ENCODE measurements around the gene FASTKD1. TPM values are rescaled to one million over a fixed set of nuclear protein-coding genes. Genes with fewer than 3 reads are reported as not detected.

The FASTKD1 gene
- total and polyA plus RNA-seq, 2 donors from 2014 or later, result 24.2 to 49.8 TPM

GRCh38 chr2:169528271-169528701 lies 45.4 kb downstream of the FASTKD1 start:
- peaks cover 2 to 5% (median 3%) of the 10 kb centered on the region in 3 donors for H3K36me3 ChIP-seq (ENCODE audit: control insufficient read depth in 2 of 3, insufficient read depth in 3 of 3, low read length in 3 of 3)
- intact Hi-C loops (cut with DNase I), result no loop called here
- DNase-seq (peak in 4 of 5 donors; percentile 26 to 61 (median 38)), FAIRE-seq (peak; percentile 35)
- TF ChIP-seq CTCF (IDR thresholded peaks at IDR 0.05; ENCODE audit: borderline replicate concordance, extremely low read depth, insufficient read depth), result peak; percentile 81
- H3K4me1 ChIP-seq (ENCODE audit: control insufficient read depth in 2 of 3, insufficient read depth in 2 of 3, low read depth in 1 of 3, low read length in 3 of 3), result no peaks in the 10 kb centered on the region
- H3K4me3 ChIP-seq (ENCODE audit: low read length in 3 of 3), result no peak overlapping the region
- H3K27me3 ChIP-seq (ENCODE audit: control insufficient read depth, insufficient read depth, low read length), result no peaks in the 10 kb centered on the region
- no peaks in the 10 kb centered on the region for H3K9me3 ChIP-seq (ENCODE audit: control insufficient read depth in 2 of 3, insufficient read depth in 1 of 3, low read length in 3 of 3)
- no peak overlapping the region for H3K27ac ChIP-seq (ENCODE audit: low read depth in 2 of 2, low read length in 2 of 2)
- H3K9ac ChIP-seq (ENCODE audit: low read length in 3 of 3), result no peak overlapping the region

- peaks cover 2 to 5% (median 3%) of the 10 kb centered on the region in 3 donors for H3K36me3 ChIP-seq (ENCODE audit: control insufficient read depth in 2 of 3, insufficient read depth in 3 of 3, low read length in 3 of 3)
- DNase-seq (no peak), FAIRE-seq (no peak)
- H3K9me3 ChIP-seq (ENCODE audit: control insufficient read depth in 2 of 3, insufficient read depth in 1 of 3, low read length in 3 of 3), result no peaks in the 10 kb centered on the region
- no peaks in the 10 kb centered on the region for H3K4me1 ChIP-seq (ENCODE audit: control insufficient read depth in 2 of 3, insufficient read depth in 2 of 3, low read depth in 1 of 3, low read length in 3 of 3)
- intact Hi-C loops (cut with DNase I), result no loop called here
- no peak for TF ChIP-seq CTCF (IDR thresholded peaks at IDR 0.05; ENCODE audit: borderline replicate concordance, extremely low read depth, insufficient read depth)
- H3K27ac ChIP-seq (ENCODE audit: low read depth in 2 of 2, low read length in 2 of 2), result no peak overlapping the region
- H3K9ac ChIP-seq (ENCODE audit: low read length in 3 of 3), result no peak overlapping the region
- H3K4me3 ChIP-seq (ENCODE audit: low read length in 3 of 3), result no peak overlapping the region
- H3K27me3 ChIP-seq (ENCODE audit: control insufficient read depth, insufficient read depth, low read length), result no peaks in the 10 kb centered on the region
Measured at GRCh38 chr2:169526451-169526850, 47.2 kb downstream of the FASTKD1 start.

- Histone ChIP-seq H3K9ac (ENCODE audit: low read length in 3 of 3) (no peak overlapping the region), H3K4me1 (ENCODE audit: control insufficient read depth in 2 of 3, insufficient read depth in 2 of 3, low read depth in 1 of 3, low read length in 3 of 3) (no peaks in the 10 kb centered on the region), H3K9me3 (ENCODE audit: control insufficient read depth in 2 of 3, insufficient read depth in 1 of 3, low read length in 3 of 3) (no peaks in the 10 kb centered on the region), H3K4me3 (ENCODE audit: low read length in 3 of 3) (no peak overlapping the region), H3K27me3 (ENCODE audit: control insufficient read depth, insufficient read depth, low read length) (no peaks in the 10 kb centered on the region), H3K27ac (ENCODE audit: low read depth in 2 of 2, low read length in 2 of 2) (no peak overlapping the region), H3K36me3 (ENCODE audit: control insufficient read depth in 2 of 3, insufficient read depth in 3 of 3, low read length in 3 of 3) (peaks cover 2 to 7% (median 5%) of the 10 kb centered on the region in 3 donors)
- intact Hi-C loops (cut with DNase I), result no loop called here
- DNase-seq, result no peak
- no peak for TF ChIP-seq CTCF (IDR thresholded peaks at IDR 0.05; ENCODE audit: borderline replicate concordance, extremely low read depth, insufficient read depth)
- no peak for FAIRE-seq
Measured at GRCh38 chr2:169525434-169525833, 48.2 kb downstream of the FASTKD1 start.

- intact Hi-C loops (cut with DNase I), result no loop called here
- DNase-seq, result no peak
- no peak for FAIRE-seq
Measured at GRCh38 chr2:169523681-169524080, 50.0 kb downstream of the FASTKD1 start.

More at GRCh38 chr2:169523681-169524080, 50.0 kb downstream of the FASTKD1 start:
- H3K27ac ChIP-seq (ENCODE audit: low read depth in 2 of 2, low read length in 2 of 2), result no peak overlapping the region
- no peak overlapping the region for H3K4me3 ChIP-seq (ENCODE audit: low read length in 3 of 3)
- no peaks in the 10 kb centered on the region for H3K9me3 ChIP-seq (ENCODE audit: control insufficient read depth in 2 of 3, insufficient read depth in 1 of 3, low read length in 3 of 3)
- H3K36me3 ChIP-seq (ENCODE audit: control insufficient read depth in 2 of 3, insufficient read depth in 3 of 3, low read length in 3 of 3), result peaks cover 0 to 7% (median 0%) of the 10 kb centered on the region in 3 donors
- TF ChIP-seq CTCF (IDR thresholded peaks at IDR 0.05; ENCODE audit: borderline replicate concordance, extremely low read depth, insufficient read depth), result no peak
- H3K9ac ChIP-seq (ENCODE audit: low read length in 3 of 3), result no peak overlapping the region
- H3K4me1 ChIP-seq (ENCODE audit: control insufficient read depth in 2 of 3, insufficient read depth in 2 of 3, low read depth in 1 of 3, low read length in 3 of 3), result no peaks in the 10 kb centered on the region
- no peaks in the 10 kb centered on the region for H3K27me3 ChIP-seq (ENCODE audit: control insufficient read depth, insufficient read depth, low read length)
